Left kidney (tissue), 2 donors: Measurements from ENCODE around the gene SCCPDH. TPM values are rescaled to one million over a fixed set of nuclear protein-coding genes. Genes with fewer than 3 reads are reported as not detected.

Experiments
- DNase-seq: peaks from one replicate; pipeline ENCODE4 v3.0.0-alpha.2; 2013
- polyA plus RNA-seq: library from polyadenylated mRNA; unstranded; fragments of 120-200 nt; gene quantifications from one replicate; pipeline ENCODE4 v1.2.1, GENCODE V29; 2013; ENCODE audit not compliant: insufficient read length

SCCPDH gene
- polyA plus RNA-seq, 1 donor, result 50.4 TPM

- DNase-seq, result no peak
Measured at GRCh38 chr1:246748006-246748405, 23.8 kb downstream of the SCCPDH start.

GRCh38 chr1:246748867-246749266 is 24.7 kb downstream of the SCCPDH start:
- DNase-seq, result no peak

GRCh38 chr1:246750752-246751151 is 26.5 kb downstream of the SCCPDH start:
- DNase-seq, result no peak

- DNase-seq, result peak; percentile 74
Measured at GRCh38 chr1:246753670-246754535, 29.7 kb downstream of the SCCPDH start.

- DNase-seq, result no peak
Measured at GRCh38 chr1:246755419-246755818, 31.2 kb downstream of the SCCPDH start.

GRCh38 chr1:246760422-246761347 is 36.5 kb downstream of the SCCPDH start:
- no peak for DNase-seq

GRCh38 chr1:246761396-246761795 is 37.2 kb downstream of the SCCPDH start:
- DNase-seq, result no peak

- no peak for DNase-seq
Measured at GRCh38 chr1:246765521-246765920, 41.3 kb downstream of the SCCPDH start.

- DNase-seq, result no peak
Measured at GRCh38 chr1:246768403-246769020, 44.3 kb downstream of the SCCPDH start.

- no peak for DNase-seq
Measured at GRCh38 chr1:246769306-246769705, 45.1 kb downstream of the SCCPDH start.

- DNase-seq, result no peak
Measured at GRCh38 chr1:246771366-246771765, 47.2 kb downstream of the SCCPDH start.

GRCh38 chr1:246772686-246773085 is 48.5 kb downstream of the SCCPDH start:
- DNase-seq, result no peak

GRCh38 chr1:246773213-246773641 is 49.0 kb downstream of the SCCPDH start:
- DNase-seq, result no peak

- no peak for DNase-seq
Measured at GRCh38 chr1:246775531-246776385, 51.5 kb downstream of the SCCPDH start.

- DNase-seq, result no peak
Measured at GRCh38 chr1:246776923-246777322, 52.7 kb downstream of the SCCPDH start.

GRCh38 chr1:246778663-246779062 is 54.5 kb downstream of the SCCPDH start:
- no peak for DNase-seq

GRCh38 chr1:246779561-246780175 is 55.5 kb downstream of the SCCPDH start:
- no peak for DNase-seq

- no peak for DNase-seq
Measured at GRCh38 chr1:246780264-246780663, 56.1 kb downstream of the SCCPDH start.

GRCh38 chr1:246781212-246781611 is 57.0 kb downstream of the SCCPDH start:
- DNase-seq, result no peak

- peak; percentile 48 for DNase-seq
Measured at GRCh38 chr1:246782120-246782900, 58.1 kb downstream of the SCCPDH start.
